H1 (cell line): ENCODE data around the gene GRIA4. TPM values are rescaled to one million over a fixed set of nuclear protein-coding genes. Genes with fewer than 3 reads are reported as not detected.

Experiments used
- CTCF ChIA-PET: fragments of 300-600 bp; sonication (Branson Sonifier 250); formaldehyde crosslinking; loops from one replicate; lab custom pipeline; 2021; ENCODE audit not compliant: partially characterized antibody; lab: Charles Lee
- POLR2A ChIA-PET: fragments of 300-600 bp; sonication (Branson Sonifier 250); formaldehyde crosslinking; loops from one replicate; lab custom pipeline; 2021; ENCODE audit warnings: inconsistent platforms; ENCODE audit not compliant: partially characterized antibody; lab: Charles Lee
- DNase-seq, 2 experiments: peaks; one replicate each; pipeline versions ENCODE4 v3.0.0 to v3.0.0-alpha.2; 2010 to 2022; ENCODE audit warnings: low spot score in 2 of 2, low read depth in 1 of 2, mixed read lengths in 1 of 2
- FAIRE-seq: peaks from 2 replicates; lab custom pipeline; 2011; peaks lifted over from hg19 to GRCh38; lab: Jason Lieb, UNC
- H2AFZ ChIP-seq: 2 replicates; pipeline ENCODE4 v1.8.1; 2012; ENCODE audit warnings: low read length, inconsistent platforms
- H2AK5ac ChIP-seq: 2 replicates; pipeline ENCODE4 v1.6.1; 2013; ENCODE audit warnings: low read depth, low read length
- H2BK120ac ChIP-seq: replicated peaks from 2 replicates; pipeline ENCODE3; 2013; ENCODE audit warnings: low read depth, low read length, inconsistent platforms
- H2BK12ac ChIP-seq: 2 replicates; pipeline ENCODE4 v1.6.1; 2013; ENCODE audit warnings: low read depth, low read length
- H2BK15ac ChIP-seq: 2 replicates; pipeline ENCODE4 v1.6.1; 2013; ENCODE audit warnings: low read length
- H2BK20ac ChIP-seq: 2 replicates; pipeline ENCODE4 v1.6.1; 2013; ENCODE audit warnings: low read length
- H2BK5ac ChIP-seq: 2 replicates; pipeline ENCODE4 v1.6.1; 2013; ENCODE audit warnings: low read depth, low read length
- H3K14ac ChIP-seq: 2 replicates; pipeline ENCODE4 v1.6.1; 2013; ENCODE audit warnings: inconsistent platforms; ENCODE audit not compliant: insufficient read length
- H3K18ac ChIP-seq: 2 replicates; pipeline ENCODE4 v1.6.1; 2013; ENCODE audit warnings: low read length; ENCODE audit errors: extremely low read depth
- H3K23ac ChIP-seq: 2 replicates; pipeline ENCODE4 v1.6.1; 2013; ENCODE audit warnings: inconsistent platforms; ENCODE audit not compliant: insufficient read length
- H3K23me2 ChIP-seq: 2 replicates; pipeline ENCODE4 v1.6.1; 2013; ENCODE audit warnings: low read depth, low read length
- H3K27ac ChIP-seq: 2 replicates; pipeline ENCODE4 v1.6.1; 2011; ENCODE audit warnings: low read depth, low read length, inconsistent platforms
- H3K27me3 ChIP-seq, 4 experiments: replicated peaks in 1 of 4; 1 replicate in 1 of 4; 2 replicates in 3 of 4; pipeline versions ENCODE4 v1.6.1 to v1.8.1; 2011 to 2013; ENCODE audit warnings: low read length in 3 of 4, mild to moderate bottlenecking in 3 of 4, inconsistent platforms in 2 of 4, mixed read lengths in 2 of 4, moderate library complexity in 1 of 4; ENCODE audit not compliant: control insufficient read depth in 3 of 4, insufficient read depth in 3 of 4; ENCODE audit errors: extremely low read depth in 1 of 4
- H3K36me3 ChIP-seq, 4 experiments: 2 replicates each; pipeline versions ENCODE4 v1.6.1 to v1.8.1; 2011 to 2013; ENCODE audit warnings: mild to moderate bottlenecking in 4 of 4, low read length in 3 of 4, moderate library complexity in 2 of 4, control low read depth in 1 of 4, inconsistent platforms in 1 of 4; ENCODE audit not compliant: insufficient read depth in 4 of 4, control insufficient read depth in 2 of 4
- H3K4ac ChIP-seq: replicated peaks from 2 replicates; pipeline ENCODE3; 2013; ENCODE audit warnings: low read length, low read depth, mixed read lengths, inconsistent platforms; ENCODE audit not compliant: insufficient read length
- H3K4me1 ChIP-seq, 4 experiments: replicated peaks in 1 of 4; 1 replicate in 1 of 4; 2 replicates in 3 of 4; pipeline versions ENCODE4 v1.6.1 to v1.8.1; 2011 to 2013; ENCODE audit warnings: low read length in 3 of 4, inconsistent platforms in 2 of 4, mixed read lengths in 1 of 4; ENCODE audit not compliant: insufficient read depth in 4 of 4, control insufficient read depth in 3 of 4
- H3K4me2 ChIP-seq, 2 experiments: 2 replicates each; pipeline versions ENCODE4 v1.6.1 to v1.8.1; 2011 to 2013; ENCODE audit warnings: low read depth in 2 of 2, low read length in 2 of 2, control low read depth in 1 of 2, inconsistent platforms in 1 of 2, mild to moderate bottlenecking in 1 of 2; ENCODE audit not compliant: insufficient read depth in 1 of 2
- H3K4me3 ChIP-seq, 4 experiments: fragments of 200-600, 300-600 bp in 1 of 4; sonication (generic), shearing (Covaris generic), sonication (Bioruptor Twin) in 1 of 4; 2 replicates each; pipeline versions ENCODE4 v1.5.1 to v1.8.1; 2011 to 2016; ENCODE audit warnings: low read length in 4 of 4, low read depth in 3 of 4, control low read depth in 2 of 4, inconsistent platforms in 2 of 4, mild to moderate bottlenecking in 2 of 4, mixed read lengths in 1 of 4, moderate library complexity in 1 of 4; ENCODE audit not compliant: insufficient read depth in 2 of 4; ENCODE audit errors: extremely low read depth in 1 of 4
- H3K56ac ChIP-seq: replicated peaks from 2 replicates; pipeline ENCODE3; 2013; ENCODE audit warnings: low read depth, mild to moderate bottlenecking, mixed read lengths, low read length, inconsistent platforms; ENCODE audit not compliant: insufficient read length
- H3K79me1 ChIP-seq: 2 replicates; pipeline ENCODE4 v1.6.1; 2013; ENCODE audit warnings: low read depth, low read length, control low read depth
- H3K79me2 ChIP-seq, 2 experiments: 2 replicates each; pipeline versions ENCODE4 v1.6.1 to v1.8.1; 2012 to 2013; ENCODE audit warnings: low read length in 2 of 2, mild to moderate bottlenecking in 2 of 2, inconsistent platforms in 1 of 2; ENCODE audit not compliant: insufficient read depth in 2 of 2, control insufficient read depth in 1 of 2
- H3K9ac ChIP-seq, 4 experiments: replicated peaks in 1 of 4; 1 replicate in 1 of 4; 2 replicates in 3 of 4; pipeline versions ENCODE4 v1.6.1 to v1.8.1; 2011 to 2013; ENCODE audit warnings: low read depth in 3 of 4, low read length in 3 of 4, control low read depth in 2 of 4, mild to moderate bottlenecking in 2 of 4, moderate library complexity in 2 of 4, inconsistent platforms in 1 of 4; ENCODE audit errors: extremely low read depth in 1 of 4
- H3K9me3 ChIP-seq, 2 experiments: 2 replicates each; pipeline versions ENCODE4 v1.6.1 to v1.8.1; 2012 to 2013; ENCODE audit warnings: mild to moderate bottlenecking in 2 of 2, moderate library complexity in 2 of 2, control low read depth in 1 of 2, inconsistent platforms in 1 of 2, low read depth in 1 of 2, low read length in 1 of 2, mixed read lengths in 1 of 2; ENCODE audit not compliant: insufficient read depth in 2 of 2
- H4K20me1 ChIP-seq, 2 experiments: replicated peaks in 1 of 2; 2 replicates each; pipeline versions ENCODE3 to v1.8.1; 2011 to 2013; ENCODE audit warnings: inconsistent platforms in 2 of 2, low read length in 2 of 2, mild to moderate bottlenecking in 1 of 2; ENCODE audit not compliant: insufficient read depth in 2 of 2, control insufficient read depth in 1 of 2
- H4K5ac ChIP-seq: 2 replicates; pipeline ENCODE4 v1.6.1; 2013; ENCODE audit warnings: low read length, low read depth, mixed read lengths, inconsistent platforms; ENCODE audit not compliant: insufficient read length
- H4K8ac ChIP-seq: 2 replicates; pipeline ENCODE4 v1.8.0; 2013; ENCODE audit warnings: mild to moderate bottlenecking, moderate library complexity, low read length, inconsistent platforms; ENCODE audit not compliant: insufficient read depth; ENCODE audit errors: extremely low read depth
- H4K91ac ChIP-seq: replicated peaks from 2 replicates; pipeline ENCODE3; 2013; ENCODE audit warnings: low read length, mixed read lengths, inconsistent platforms; ENCODE audit not compliant: insufficient read length
- CBX5 ChIP-seq: fragments of 300-800, 300-1000 bp; sonication (generic); IDR thresholded peaks from 2 replicates; pipeline ENCODE4 v1.7.1; 2016; ENCODE audit warnings: antibody characterized with exemption, low read length, low read depth
- CBX8 ChIP-seq: fragments of 300-800, 300-1000 bp; sonication (generic); IDR thresholded peaks from 2 replicates; pipeline ENCODE4 v1.7.1; 2016; ENCODE audit warnings: low read depth, low read length, borderline replicate concordance
- RBBP5 ChIP-seq: IDR thresholded peaks from 2 replicates; pipeline ENCODE4 v1.7.1; 2012; ENCODE audit warnings: low read depth, mild to moderate bottlenecking, inconsistent platforms, low read length, moderate library complexity, borderline replicate concordance
- SIN3A ChIP-seq, 2 experiments: IDR thresholded peaks in 1 of 2; conservative IDR thresholded peaks in 1 of 2; 2 replicates each; pipeline ENCODE4 v1.6.1; 2011 to 2012; ENCODE audit warnings: low read length in 2 of 2, improper control_type of control experiment in 1 of 2, low read depth in 1 of 2, mild to moderate bottlenecking in 1 of 2
- SIX5 ChIP-seq: IDR thresholded peaks from 2 replicates; pipeline ENCODE4 v1.6.1; 2011; ENCODE audit warnings: mild to moderate bottlenecking, low read depth, low read length
- SP1 ChIP-seq: IDR thresholded peaks from 2 replicates; pipeline ENCODE4 v1.6.1; 2011; ENCODE audit warnings: low read depth, low read length
- SP2 ChIP-seq: IDR thresholded peaks from 2 replicates; pipeline ENCODE4 v1.6.1; 2012; ENCODE audit warnings: mild to moderate bottlenecking, low read length, inconsistent platforms
- WGBS, 2 experiments: shearing (Covaris generic) in 1 of 2; methylation state at CpG; one replicate each; pipeline versions ENCODE4 v1.1.6 to v1.1.7; 2013 to 2015; ENCODE audit warnings: low lambda C conversion rate in 2 of 2, mixed read lengths in 2 of 2, inconsistent platforms in 1 of 2, low coverage in 1 of 2, missing lambda C conversion rate in 1 of 2; ENCODE audit not compliant: insufficient replicate concordance in 2 of 2, insufficient coverage in 1 of 2, insufficient read length in 1 of 2; ENCODE audit errors: extremely low coverage in 1 of 2, missing lambda C conversion rate in 1 of 2; 5-methylcytosine and 5-hydroxymethylcytosine counted together
- polyA plus RNA-seq, 7 experiments: library from polyadenylated mRNA; depleted of rRNA in 3 of 7; stranded (reverse) in 5 of 7; unstranded in 2 of 7; fragments of >200 nt in 5 of 7; fragments of 200-250 nt in 2 of 7; gene quantifications; 1 replicate in 5 of 7; 2 replicates in 1 of 7; 4 replicates in 1 of 7; pipeline versions ENCODE4 v1.2.1 to v1.2.3, GENCODE V29; 2011 to 2013; ENCODE audit warnings: missing spikeins in 2 of 7, mixed read lengths in 2 of 7
- total RNA-seq: library from RNA; stranded (reverse); fragmentation: NEBNext Ultra II Directional; extraction: Animal tissue kit (Norgen Biotek cat#: 25700); gene quantifications from 2 replicates; pipeline ENCODE4 v1.2.1, GENCODE V29; 2021
- TF ChIP-seq, protein P1 (sequence below): IDR thresholded peaks from 2 replicates; pipeline ENCODE4 v1.6.1; 2012; ENCODE audit warnings: inconsistent platforms
- TF ChIP-seq, protein P2 (sequence below): IDR thresholded peaks from 2 replicates; pipeline ENCODE4 v1.6.1; 2011; ENCODE audit warnings: low read depth, mild to moderate bottlenecking, low read length; ENCODE audit not compliant: insufficient read depth
- TF ChIP-seq, protein P3 (sequence below): IDR thresholded peaks from 2 replicates; pipeline ENCODE4 v1.6.1; 2012; ENCODE audit warnings: inconsistent platforms

The GRIA4 gene
- total and polyA plus RNA-seq, 2 of the 8 experiments (the other 6 are each of a cell fraction or from before 2014, with no cell fraction given) = 12.5 to 21.8 TPM

DNA sequence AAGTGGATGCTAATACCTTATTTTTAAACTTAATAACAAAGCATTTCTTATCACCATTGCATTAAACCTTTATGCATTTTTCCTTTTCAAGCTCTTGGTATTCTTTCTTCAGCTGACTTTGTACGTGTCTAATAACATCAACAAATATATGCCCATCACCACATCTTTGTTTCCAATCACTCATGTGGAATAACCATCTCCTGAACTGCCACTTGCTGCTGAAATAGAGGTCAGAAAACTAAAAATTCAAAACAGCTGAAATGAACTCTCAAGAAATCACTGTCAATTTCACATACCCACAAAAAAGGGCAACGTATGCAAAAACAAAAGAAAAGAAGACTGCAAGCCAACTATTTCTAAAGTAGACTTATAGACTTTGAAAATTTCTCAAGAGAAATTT is 404.7 kb downstream of the GRIA4 start:
- POLR2A ChIA-PET = no interaction called here
- Histone ChIP-seq H3K4me1 (peaks cover 0 to 4% (median 2%) of the 10 kb centered on the region in 4 experiments; a peak in 3 of 7 replicates), H3K36me3 (peaks cover 0 to 17% (median 5%) of the 10 kb centered on the region in 4 experiments; a peak in 5 of 8 replicates), H3K79me1 (peaks cover 7% of the 10 kb centered on the region; the same call in 1 of the 2 replicates), H4K91ac (no peak overlapping the region), H3K79me2 (peaks cover 3 to 84% of the 10 kb centered on the region in 2 experiments; a peak in 3 of 4 replicates), H3K9ac (no peak overlapping the region), H2BK5ac (no peak overlapping the region), H2BK20ac (no peak overlapping the region), H2BK15ac (no peak overlapping the region), H3K4me3 (no peak overlapping the region), H3K9me3 (no peaks in the 10 kb centered on the region), H2BK120ac (no peak overlapping the region), H3K18ac (no peak overlapping the region), H3K14ac (no peak overlapping the region), H2AK5ac (no peak overlapping the region), H4K8ac (no peak overlapping the region), H3K56ac (no peak overlapping the region), H3K27ac (no peak overlapping the region), H3K23me2 (no peaks in the 10 kb centered on the region; the same call in 1 of the 2 replicates), H3K27me3 (no peaks in the 10 kb centered on the region), H2AFZ (no peak overlapping the region), H4K20me1 (peaks cover 3 to 4% of the 10 kb centered on the region in 2 experiments), H3K4me2 (no peak overlapping the region), H3K23ac (no peak overlapping the region), H3K4ac (no peak overlapping the region), H2BK12ac (no peak overlapping the region), H4K5ac (no peak overlapping the region)
- DNase-seq (no peak), FAIRE-seq (no peak)
- CTCF ChIA-PET = no interaction called here
- WGBS, 2 experiments = 75% methylated on average over 2 of the region's 2 CpGs; no CpG with 5 or more reads in 1 of the 2 experiments
- no peak for TF ChIP-seq RBBP5
- TF ChIP-seq, protein P1, sequence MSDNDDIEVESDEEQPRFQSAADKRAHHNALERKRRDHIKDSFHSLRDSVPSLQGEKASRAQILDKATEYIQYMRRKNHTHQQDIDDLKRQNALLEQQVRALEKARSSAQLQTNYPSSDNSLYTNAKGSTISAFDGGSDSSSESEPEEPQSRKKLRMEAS = no peak
- no peak for TF ChIP-seq CBX5
- no peak for TF ChIP-seq CBX8
- TF ChIP-seq SIX5 = no peak
- TF ChIP-seq, protein P2, sequence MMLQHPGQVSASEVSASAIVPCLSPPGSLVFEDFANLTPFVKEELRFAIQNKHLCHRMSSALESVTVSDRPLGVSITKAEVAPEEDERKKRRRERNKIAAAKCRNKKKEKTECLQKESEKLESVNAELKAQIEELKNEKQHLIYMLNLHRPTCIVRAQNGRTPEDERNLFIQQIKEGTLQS = no peak
- TF ChIP-seq SIN3A (conservative IDR thresholded peaks at IDR 0.05 in 1 of 2, IDR thresholded peaks at IDR 0.05 in 1 of 2; ENCODE audit: low read depth in 1 of 2, low read length in 2 of 2) = no peak
- TF ChIP-seq, protein P3, sequence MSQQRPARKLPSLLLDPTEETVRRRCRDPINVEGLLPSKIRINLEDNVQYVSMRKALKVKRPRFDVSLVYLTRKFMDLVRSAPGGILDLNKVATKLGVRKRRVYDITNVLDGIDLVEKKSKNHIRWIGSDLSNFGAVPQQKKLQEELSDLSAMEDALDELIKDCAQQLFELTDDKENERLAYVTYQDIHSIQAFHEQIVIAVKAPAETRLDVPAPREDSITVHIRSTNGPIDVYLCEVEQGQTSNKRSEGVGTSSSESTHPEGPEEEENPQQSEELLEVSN = no peak
- no peak for TF ChIP-seq SP2
- TF ChIP-seq SP1 = no peak
